Activated CD8-positive, alpha-beta memory T cell treated with anti-CD3 and anti-CD28 coated beads, Interleukin-2, amount 10 ng/mL, durations not matched to agents 7 days and 5 days (primary cell): ENCODE results near the gene ACVR2B. TPM values are rescaled to one million over a fixed set of nuclear protein-coding genes. Genes with fewer than 3 reads are reported as not detected.
"Not testable (repeated sequence)": the region's sequence is repeated elsewhere in the genome, so short reads cannot be mapped to it uniquely, and the experiment has no call there.

Experiments
- ATAC-seq: fragments of 150-1000 bp; cut with Tn5 transposase; one replicate; pipeline ENCODE4 v1.10.0; 2021; ENCODE audit warnings: moderate library complexity
- CTCF ChIA-PET: fragments of 350-600 bp; sonication (Branson Sonifier 250); formaldehyde crosslinking; loops from one replicate; lab custom pipeline; 2021; ENCODE audit warnings: antibody characterized with exemption; lab: Charles Lee
- DNase-seq: peaks from one replicate; pipeline ENCODE4 v3.0.0-alpha.2; 2020
- H3K27ac Mint-ChIP-seq: one replicate; pipeline ENCODE4 v1.8.0; 2021; ENCODE audit warnings: mild to moderate bottlenecking, mixed read lengths
- H3K27me3 Mint-ChIP-seq: one replicate; pipeline ENCODE4 v1.8.0; 2021; ENCODE audit warnings: mixed read lengths
- H3K36me3 Mint-ChIP-seq: one replicate; pipeline ENCODE4 v1.8.0; 2021; ENCODE audit warnings: mild to moderate bottlenecking, mixed read lengths
- H3K4me1 Mint-ChIP-seq: one replicate; pipeline ENCODE4 v1.8.0; 2021; ENCODE audit warnings: mixed read lengths
- H3K4me3 Mint-ChIP-seq: one replicate; pipeline ENCODE4 v1.8.0; 2021; ENCODE audit warnings: mild to moderate bottlenecking, moderate library complexity, mixed read lengths
- H3K9me3 Mint-ChIP-seq: one replicate; pipeline ENCODE4 v1.8.0; 2022; ENCODE audit warnings: low read depth, mixed read lengths
- total RNA-seq, 2 experiments: library from RNA; stranded (reverse); gene quantifications; one replicate each; pipeline ENCODE4 v1.2.3, GENCODE V29; 2021

The ACVR2B gene
- 1 to 10 TPM; 4.6 to 6.4 TPM for total RNA-seq

DNA sequence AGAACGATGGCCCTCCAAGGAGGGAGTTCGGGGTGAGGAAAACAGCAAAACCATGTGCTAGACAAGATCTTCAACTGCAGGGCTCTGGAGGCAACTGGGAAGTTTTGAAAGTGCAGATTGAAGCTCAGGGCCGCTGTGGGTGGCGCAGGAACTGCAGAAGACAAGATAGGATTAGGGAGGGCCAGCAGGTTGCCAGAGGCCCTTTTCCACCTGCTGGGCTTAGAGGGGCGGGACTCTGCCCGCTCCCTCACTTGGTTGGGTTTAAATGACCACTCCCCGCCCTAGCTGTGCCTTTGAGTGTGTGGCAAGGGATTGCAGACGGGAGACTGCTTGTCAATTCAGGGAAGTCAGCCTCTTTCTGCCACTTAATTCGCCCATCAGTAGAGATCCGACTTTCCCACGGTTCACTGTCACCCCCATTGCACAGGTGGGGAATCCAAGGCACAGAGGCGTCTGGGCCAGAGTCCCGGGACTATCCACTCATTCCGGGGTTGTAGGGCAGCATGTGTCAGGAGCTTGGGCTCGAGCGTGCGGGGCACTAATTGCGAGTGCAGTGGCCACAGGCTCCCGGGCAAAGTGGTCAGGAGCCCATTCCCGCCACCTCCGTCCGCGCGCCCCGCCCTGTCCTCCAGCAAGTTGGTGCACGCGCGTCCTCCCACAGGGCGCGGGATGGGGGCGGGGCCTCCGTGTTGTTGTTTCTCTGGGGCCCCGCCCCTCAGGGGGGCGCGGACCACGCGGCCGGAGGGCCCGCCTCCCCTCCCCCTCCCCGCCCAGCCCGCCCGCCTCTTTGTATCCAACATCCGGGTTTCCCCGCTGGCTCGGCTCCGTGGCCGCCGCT lies at the start of gene ACVR2B:
Gene ACVR2B (plus strand): TSS at position 816 of the 838 bp plus-strand sequence. CDS start 433 bp downstream, outside the sequence.
- peaks cover 7% of the 10 kb centered on the region for H3K27me3 Mint-ChIP-seq
- peak; percentile 85 for DNase-seq
- H3K36me3 Mint-ChIP-seq = no peaks in the 10 kb centered on the region
- peak within 1 kb of the TSS; percentile 90 for H3K4me3 Mint-ChIP-seq
- CTCF ChIA-PET = interaction anchor here (1.6 kb wide), 2 partner anchors 27 to 107 kb away, joined by 6 to 9 read pairs; partner anchors contain the start of gene XYLB
- no peaks in the 10 kb centered on the region for H3K9me3 Mint-ChIP-seq
- peak within 1 kb of the TSS; percentile 56 for H3K27ac Mint-ChIP-seq
- H3K4me1 Mint-ChIP-seq = peaks cover 17% of the 10 kb centered on the region
- ATAC-seq = peak; percentile 68

GRCh38 chr3:38404286-38404685 lies 49.4 kb upstream of the ACVR2B start:
- ATAC-seq (no peak), DNase-seq (no peak)
- Mint-ChIP-seq H3K27me3 (no peaks in the 10 kb centered on the region), H3K4me1 (no peaks in the 10 kb centered on the region), H3K36me3 (peaks cover 29% of the 10 kb centered on the region), H3K4me3 (no peak overlapping the region), H3K27ac (no peak overlapping the region), H3K9me3 (no peaks in the 10 kb centered on the region)
- CTCF ChIA-PET = interaction anchor here (0.7 kb wide), 1 partner anchor 60 kb away, joined by 3 read pairs; no protein-coding TSS in a partner anchor

GRCh38 chr3:38411591-38411990 lies 42.1 kb upstream of the ACVR2B start:
- ATAC-seq (no peak), DNase-seq (no peak)
- Mint-ChIP-seq H3K27me3 (no peaks in the 10 kb centered on the region), H3K27ac (no peak overlapping the region), H3K9me3 (no peaks in the 10 kb centered on the region), H3K4me1 (no peaks in the 10 kb centered on the region), H3K4me3 (no peak overlapping the region), H3K36me3 (no peaks in the 10 kb centered on the region)
- CTCF ChIA-PET = interaction anchor here (1.2 kb wide), 1 partner anchor 65 kb away, joined by 3 read pairs; the partner anchor contains the start of gene XYLB

DNA sequence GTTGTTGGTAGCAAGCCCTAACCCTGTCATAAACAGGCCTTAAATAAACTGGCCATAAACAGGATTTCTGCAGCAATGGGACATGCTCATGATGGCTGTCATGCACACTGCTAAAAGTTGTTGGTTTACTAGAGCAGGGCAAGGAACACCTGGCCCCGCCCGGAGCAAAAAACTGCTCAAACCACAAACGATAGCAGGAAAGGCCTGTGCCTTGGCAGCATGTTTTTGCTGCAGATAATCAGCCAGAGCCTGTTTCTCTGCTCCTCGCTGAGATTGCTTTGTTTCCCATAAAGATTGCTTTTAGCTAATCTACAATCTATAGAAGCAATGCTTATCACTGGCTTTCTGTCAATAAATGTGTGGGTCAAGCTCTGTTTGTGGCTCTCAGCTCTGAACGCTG lies 32.9 kb upstream of the ACVR2B start:
- H3K27ac Mint-ChIP-seq, H3K36me3 Mint-ChIP-seq, DNase-seq, H3K4me3 Mint-ChIP-seq, H3K9me3 Mint-ChIP-seq, H3K27me3 Mint-ChIP-seq, CTCF ChIA-PET, H3K4me1 Mint-ChIP-seq: not testable (repeated sequence)
- peak; percentile 55 for ATAC-seq

DNA sequence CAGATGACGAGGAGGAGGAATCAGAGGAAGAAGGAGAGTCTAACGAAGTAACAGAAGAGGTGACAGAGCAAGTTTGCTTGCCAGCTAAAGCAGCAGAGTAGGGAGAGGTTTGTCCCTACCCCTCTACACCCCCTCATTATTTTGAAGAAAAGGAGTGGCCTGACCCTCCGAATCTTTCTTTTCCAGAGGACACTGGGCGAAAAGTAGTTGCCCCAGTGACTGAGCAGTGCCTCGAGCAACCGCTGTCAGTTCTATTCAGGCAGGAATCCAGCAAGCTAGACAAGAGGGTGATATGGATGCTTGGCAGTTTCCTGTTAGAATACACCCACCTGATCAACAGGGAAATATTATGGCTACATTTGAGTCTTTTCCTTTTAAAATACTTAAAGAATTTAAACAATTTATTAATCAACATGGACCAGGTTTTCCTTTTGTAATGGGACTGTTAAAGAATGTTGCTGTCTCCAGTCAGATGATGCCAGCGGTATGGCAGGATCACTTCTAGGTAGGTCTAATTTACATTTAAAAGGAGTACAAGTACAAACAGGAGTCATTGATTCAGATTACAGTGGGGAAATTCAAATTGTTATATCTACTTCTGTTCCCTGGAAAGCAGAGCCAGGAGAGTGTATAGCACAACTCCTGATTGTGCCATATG lies 31.9 kb upstream of the ACVR2B start:
- DNase-seq (no peak), ATAC-seq (no peak)
- CTCF ChIA-PET = no interaction called here
- Mint-ChIP-seq H3K4me1 (peaks cover 16% of the 10 kb centered on the region), H3K9me3 (no peaks in the 10 kb centered on the region), H3K27ac (no peak overlapping the region), H3K4me3 (no peak overlapping the region), H3K27me3 (no peaks in the 10 kb centered on the region), H3K36me3 (peaks cover 1% of the 10 kb centered on the region)

DNA sequence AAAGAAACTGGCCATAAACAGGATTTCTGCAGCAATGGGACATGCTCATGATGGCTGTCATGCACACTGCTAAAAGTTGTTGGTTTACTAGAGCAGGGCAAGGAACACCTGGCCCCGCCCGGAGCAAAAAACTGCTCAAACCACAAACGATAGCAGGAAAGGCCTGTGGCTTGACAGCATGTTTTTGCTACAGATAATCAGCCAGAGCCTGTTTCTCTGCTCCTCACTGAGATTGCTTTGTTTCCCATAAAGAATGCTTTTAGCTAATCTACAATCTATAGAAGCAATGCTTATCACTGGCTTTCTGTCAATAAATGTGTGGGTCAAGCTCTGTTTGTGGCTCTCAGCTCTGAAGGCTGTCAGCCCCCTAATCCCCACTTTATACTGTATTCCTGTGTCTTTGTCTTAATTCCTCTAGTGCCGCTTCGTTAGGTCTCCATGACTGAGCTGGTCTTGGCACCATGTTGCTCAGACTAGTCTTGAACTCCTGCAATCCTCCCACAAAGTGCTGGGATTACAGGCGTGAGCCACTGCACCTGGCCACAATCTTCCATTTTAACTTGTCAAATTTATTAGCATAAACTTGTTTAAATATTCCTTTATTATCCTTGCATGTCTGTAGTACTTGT lies 26.8 kb upstream of the ACVR2B start:
- H3K27ac Mint-ChIP-seq = peak overlapping the region; percentile 74
- H3K9me3 Mint-ChIP-seq, H3K4me3 Mint-ChIP-seq, H3K27me3 Mint-ChIP-seq: not testable (repeated sequence)
- H3K4me1 Mint-ChIP-seq = peaks cover 22% of the 10 kb centered on the region
- DNase-seq = peak; percentile 70
- CTCF ChIA-PET = interaction anchor here (1.0 to 2.4 kb wide), 2 partner anchors 11 to 80 kb away, joined by 5 to 12 read pairs; partner anchors contain the start of gene XYLB
- ATAC-seq = peak; percentile 78
- peaks cover 13% of the 10 kb centered on the region for H3K36me3 Mint-ChIP-seq

- ATAC-seq, H3K27me3 Mint-ChIP-seq, CTCF ChIA-PET, H3K4me1 Mint-ChIP-seq, H3K27ac Mint-ChIP-seq, DNase-seq, H3K4me3 Mint-ChIP-seq: not testable (repeated sequence)
- H3K9me3 Mint-ChIP-seq = peaks cover 25% of the 10 kb centered on the region
- H3K36me3 Mint-ChIP-seq = peaks cover 51% of the 10 kb centered on the region
Measured at GRCh38 chr3:38432871-38433658, 20.6 kb upstream of the ACVR2B start.

DNA sequence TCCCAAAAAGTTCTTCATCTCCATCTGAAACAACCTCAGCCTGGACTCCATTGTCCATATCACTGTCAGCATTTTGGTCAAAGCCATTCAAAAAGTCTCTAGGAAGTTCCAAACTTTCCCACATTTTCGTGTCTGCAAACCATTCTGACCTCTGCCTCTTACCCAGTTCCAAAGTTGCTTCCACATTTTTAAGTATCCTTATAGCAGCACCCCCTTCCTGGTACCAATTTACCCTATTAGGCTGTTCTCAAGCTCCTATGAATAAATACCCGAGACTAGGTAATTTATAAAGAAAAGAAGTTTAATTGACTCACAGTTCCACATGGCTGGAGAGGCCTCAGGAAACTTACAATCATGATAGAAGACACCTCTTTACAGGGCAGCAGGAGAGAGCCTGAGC lies 20.0 kb upstream of the ACVR2B start:
- ATAC-seq, CTCF ChIA-PET, H3K4me3 Mint-ChIP-seq, DNase-seq, H3K27ac Mint-ChIP-seq, H3K27me3 Mint-ChIP-seq: not testable (repeated sequence)
- Mint-ChIP-seq H3K9me3 (peaks cover 25% of the 10 kb centered on the region), H3K36me3 (peaks cover 50% of the 10 kb centered on the region), H3K4me1 (peaks cover 12% of the 10 kb centered on the region)

DNA sequence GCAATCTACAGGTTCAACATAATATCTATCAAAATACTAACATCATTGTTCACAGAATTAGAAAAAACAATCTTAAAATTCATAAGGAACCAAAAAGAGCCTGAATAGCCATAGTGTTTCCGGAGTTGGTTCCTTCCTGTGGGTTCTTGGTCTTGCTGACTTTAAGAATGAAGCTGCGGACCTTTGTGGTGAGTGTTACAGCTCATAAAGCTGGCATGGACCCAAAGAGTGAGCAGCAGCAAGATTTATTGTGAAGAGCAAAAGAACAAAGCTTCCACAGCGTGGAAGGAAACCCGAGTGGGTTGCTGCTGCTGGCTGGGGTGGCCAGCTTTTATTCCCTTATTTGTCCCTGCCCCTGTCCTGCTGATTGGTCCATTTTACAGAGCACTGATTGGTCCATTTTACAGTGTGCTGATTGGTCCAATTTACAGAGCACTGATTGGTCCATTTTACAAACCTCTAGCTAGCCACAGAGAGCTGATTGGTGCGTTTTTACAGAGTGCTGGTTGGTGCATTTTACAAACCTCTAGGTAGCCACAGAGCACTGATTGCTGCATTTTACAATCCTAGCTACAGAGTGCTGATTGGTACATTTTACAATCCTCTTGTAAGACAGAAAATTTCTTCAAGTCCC lies 15.1 kb upstream of the ACVR2B start:
- DNase-seq (peak; percentile 57), ATAC-seq (peak; percentile 16)
- CTCF ChIA-PET = interaction anchor here (1.9 kb wide), 1 partner anchor 11 kb away, joined by 5 read pairs; no protein-coding TSS in a partner anchor
- peaks cover 28% of the 10 kb centered on the region for H3K36me3 Mint-ChIP-seq
- not testable (repeated sequence) for H3K27ac Mint-ChIP-seq, H3K4me3 Mint-ChIP-seq, H3K27me3 Mint-ChIP-seq
- H3K9me3 Mint-ChIP-seq = peaks cover 16% of the 10 kb centered on the region
- H3K4me1 Mint-ChIP-seq = peaks cover 13% of the 10 kb centered on the region

- H3K27me3 Mint-ChIP-seq, H3K27ac Mint-ChIP-seq, H3K4me3 Mint-ChIP-seq, H3K9me3 Mint-ChIP-seq, H3K4me1 Mint-ChIP-seq, H3K36me3 Mint-ChIP-seq, DNase-seq, ATAC-seq: not testable (repeated sequence)
- CTCF ChIA-PET = interaction anchor here (1.2 kb wide), 1 partner anchor 37 kb away, joined by 3 read pairs; no protein-coding TSS in a partner anchor
Measured at GRCh38 chr3:38443205-38443604, 10.5 kb upstream of the ACVR2B start.

DNA sequence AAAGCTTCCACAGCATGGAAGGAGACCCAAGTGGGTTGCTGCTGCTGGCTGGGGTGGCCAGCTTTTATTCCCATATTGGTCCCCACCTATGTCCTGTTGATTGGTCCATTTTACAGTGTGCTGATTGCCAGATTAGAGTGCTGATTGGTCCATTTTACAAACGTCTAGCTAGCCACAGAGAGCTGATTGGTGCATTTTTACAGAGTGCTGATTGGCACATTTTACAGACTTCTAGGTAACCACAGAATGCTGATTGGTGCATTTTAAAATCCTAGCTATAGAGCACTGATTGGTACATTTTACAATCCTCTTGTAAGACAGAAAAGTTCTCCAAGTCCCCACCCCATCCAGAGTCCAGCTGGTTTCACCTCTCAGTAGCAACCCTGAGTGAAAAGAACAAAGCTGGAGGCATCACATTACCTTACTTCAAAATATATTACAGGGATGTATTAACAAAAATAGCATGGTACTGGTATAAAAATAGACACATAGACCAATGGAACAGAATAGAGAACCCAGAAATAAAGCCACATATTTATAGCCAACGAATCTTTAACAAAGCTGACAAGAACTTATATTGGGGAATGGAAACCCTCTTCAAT lies 7.5 kb upstream of the ACVR2B start:
- CTCF ChIA-PET = no interaction called here
- Mint-ChIP-seq H3K4me1 (no peaks in the 10 kb centered on the region), H3K36me3 (no peaks in the 10 kb centered on the region), H3K27ac (no peak overlapping the region), H3K27me3 (peaks cover 10% of the 10 kb centered on the region), H3K4me3 (no peak overlapping the region), H3K9me3 (no peaks in the 10 kb centered on the region)
- no peak for DNase-seq
- ATAC-seq = no peak

DNA sequence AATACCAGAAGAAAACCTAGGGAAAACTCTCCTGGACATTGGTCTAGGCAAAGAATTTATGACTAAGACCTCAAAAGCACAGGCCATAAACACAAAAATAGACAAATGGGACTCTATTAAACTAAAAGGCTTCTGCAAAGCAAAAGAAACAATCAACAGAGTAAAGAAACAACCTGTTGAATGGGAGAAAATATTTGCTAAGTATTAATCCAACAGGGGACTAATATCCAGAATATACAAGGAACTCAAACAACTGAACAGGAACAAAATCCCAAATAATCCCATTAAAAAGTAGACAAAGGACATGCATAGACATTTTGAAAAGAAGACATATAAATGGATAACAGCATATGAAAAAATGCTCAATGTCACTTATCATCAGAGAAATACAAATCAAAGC lies 6.9 kb upstream of the ACVR2B start:
- Mint-ChIP-seq H3K4me1 (no peaks in the 10 kb centered on the region), H3K36me3 (no peaks in the 10 kb centered on the region), H3K27ac (no peak overlapping the region), H3K4me3 (no peak overlapping the region), H3K27me3 (peaks cover 10% of the 10 kb centered on the region), H3K9me3 (no peaks in the 10 kb centered on the region)
- CTCF ChIA-PET = no interaction called here
- DNase-seq = no peak
- ATAC-seq = no peak
